NOMO-1 treated with DMSO at 0.1 percent for 48 hours (cell line): Measurements from ENCODE around the gene RELB.

Experiments used
- DNase-seq: peaks from one replicate; lab custom pipeline; 2025; ENCODE audit not compliant: unreplicated experiment; lab: John Stamatoyannopoulos, UW

Gene RELB

GRCh38 chr19:45020071-45020470 lies 18.8 kb downstream of the RELB start:
- no peak for DNase-seq

GRCh38 chr19:45021971-45022370 lies 20.7 kb downstream of the RELB start:
- DNase-seq, result no peak

- DNase-seq, result no peak
Measured at GRCh38 chr19:45023048-45023447, 21.8 kb downstream of the RELB start.

GRCh38 chr19:45025264-45025663 lies 24.0 kb downstream of the RELB start:
- no peak for DNase-seq

GRCh38 chr19:45027371-45027770 lies 26.1 kb downstream of the RELB start:
- no peak for DNase-seq

GRCh38 chr19:45030825-45031224 lies 29.6 kb downstream of the RELB start:
- DNase-seq, result no peak

- DNase-seq, result no peak
Measured at GRCh38 chr19:45032421-45032820, 31.2 kb downstream of the RELB start.

- no peak for DNase-seq
Measured at GRCh38 chr19:45035755-45036154, 34.5 kb downstream of the RELB start.

GRCh38 chr19:45037393-45038169 lies 36.3 kb downstream of the RELB start:
- DNase-seq, result no peak

- DNase-seq, result peak; percentile 81
Measured at GRCh38 chr19:45038931-45039893, 37.9 kb downstream of the RELB start, which contains the start of gene CLASRP. Gene CLASRP, plus strand, starts transcription at chr19:45039045. Its CDS starts 1,168 bp downstream, at chr19:45040213.

GRCh38 chr19:45040059-45040771 lies 39.0 kb downstream of the RELB start:
- DNase-seq, result peak; percentile 84

- peak; percentile 16 for DNase-seq
Measured at GRCh38 chr19:45041125-45041524, 39.9 kb downstream of the RELB start.

- no peak for DNase-seq
Measured at GRCh38 chr19:45045671-45046353, 44.5 kb downstream of the RELB start.

GRCh38 chr19:45046355-45046754 lies 45.1 kb downstream of the RELB start:
- DNase-seq, result no peak

GRCh38 chr19:45047188-45047797 lies 46.0 kb downstream of the RELB start:
- DNase-seq, result peak; percentile 90

- no peak for DNase-seq
Measured at GRCh38 chr19:45049073-45049736, 47.9 kb downstream of the RELB start.

- DNase-seq, result no peak
Measured at GRCh38 chr19:45050036-45050435, 48.8 kb downstream of the RELB start.

GRCh38 chr19:45051929-45052579 lies 50.8 kb downstream of the RELB start:
- no peak for DNase-seq

GRCh38 chr19:45056831-45057230 lies 55.6 kb downstream of the RELB start:
- no peak for DNase-seq
